ENCODE results near the gene MEGF10. TPM values are rescaled to one million over a fixed set of nuclear protein-coding genes. Genes with fewer than 3 reads are reported as not detected.

MEGF10 gene
- total and polyA plus RNA-seq, 2 of the 8 experiments (the other 6 are each of a cell fraction or from before 2014, with no cell fraction given) = 38.2 to 53.1 TPM

DNA sequence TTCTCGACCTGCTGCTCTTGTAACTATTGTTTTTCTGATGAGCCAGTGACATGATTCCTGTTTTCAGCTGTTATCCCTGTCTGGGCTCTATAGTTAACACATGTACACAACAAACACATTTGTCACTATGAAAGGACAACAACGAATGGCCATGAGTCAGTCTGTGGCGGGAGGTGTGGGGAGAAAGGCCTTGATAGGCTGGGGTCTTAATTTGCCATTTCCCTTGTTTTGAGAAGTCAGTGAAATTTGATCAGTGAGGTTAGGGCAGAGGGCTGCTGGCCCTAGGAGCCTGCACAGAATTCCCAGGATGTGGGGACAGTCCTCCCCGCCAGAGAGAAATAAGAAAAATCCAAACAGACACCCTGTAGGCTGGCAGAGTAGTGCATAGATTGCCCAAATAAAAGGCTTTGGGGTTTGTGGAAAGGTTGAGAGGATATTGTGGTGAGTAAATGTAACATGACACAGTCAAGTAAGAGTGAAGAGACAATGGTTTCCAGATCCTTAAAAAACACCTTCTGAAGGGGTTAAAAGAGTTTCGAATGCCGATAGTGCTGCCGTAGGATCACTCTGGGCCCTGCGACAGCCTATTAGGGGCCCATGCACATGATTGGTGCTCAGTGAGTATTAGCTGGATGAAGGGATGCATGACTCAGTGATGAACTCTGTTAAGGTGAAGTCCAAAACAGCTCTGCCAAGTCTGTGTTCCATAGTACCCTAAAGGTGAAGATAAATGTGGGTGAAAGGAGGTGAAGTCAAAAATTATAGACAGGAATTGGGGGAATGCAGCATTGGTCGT lies 115.9 kb downstream of the MEGF10 start:
- no peak overlapping the region for H2BK120ac ChIP-seq (replicated peaks; ENCODE audit: low read depth, low read length)
- H4K20me1 ChIP-seq (replicated peaks in 1 of 2; ENCODE audit: control insufficient read depth in 1 of 2, insufficient read depth in 2 of 2, low read length in 2 of 2) = no peaks in the 10 kb centered on the region
- no peak overlapping the region for H2BK15ac ChIP-seq (ENCODE audit: low read length)
- H3K14ac ChIP-seq (ENCODE audit: insufficient read length) = no peak overlapping the region
- no peak overlapping the region for H4K8ac ChIP-seq (ENCODE audit: extremely low read depth, insufficient read depth, low read length)
- H3K27ac ChIP-seq (ENCODE audit: low read depth, low read length) = no peak overlapping the region
- H3K36me3 ChIP-seq (ENCODE audit: control insufficient read depth in 2 of 4, insufficient read depth in 4 of 4, low read length in 3 of 4) = peaks cover 0 to 3% (median 1%) of the 10 kb centered on the region in 4 experiments; a peak in 2 of 8 replicates
- no peak overlapping the region for H3K56ac ChIP-seq (replicated peaks; ENCODE audit: insufficient read length, low read depth, low read length)
- H3K18ac ChIP-seq (ENCODE audit: extremely low read depth, low read length) = no peak overlapping the region
- H4K91ac ChIP-seq (replicated peaks; ENCODE audit: insufficient read length, low read length) = no peak overlapping the region
- H3K4ac ChIP-seq (replicated peaks; ENCODE audit: insufficient read length, low read depth, low read length) = no peak overlapping the region
- H3K4me2 ChIP-seq (ENCODE audit: insufficient read depth in 1 of 2, low read depth in 2 of 2, low read length in 2 of 2) = peak overlapping the region; percentile 4 to 58; a peak in 2 of 4 replicates
- TF ChIP-seq CHD2 (IDR thresholded peaks at IDR 0.05; ENCODE audit: low read length) = no peak
- TF ChIP-seq GTF2F1 (IDR thresholded peaks at IDR 0.05; ENCODE audit: borderline replicate concordance, low read depth, low read length) = no peak
- TF ChIP-seq HDAC2 (IDR thresholded peaks at IDR 0.05; ENCODE audit: borderline replicate concordance in 1 of 2, low read depth in 2 of 2, low read length in 2 of 2) = no peak
- no peak for TF ChIP-seq RFX5 (IDR thresholded peaks at IDR 0.05; ENCODE audit: borderline replicate concordance, low read depth, low read length)
- TF ChIP-seq POU5F1 (IDR thresholded peaks at IDR 0.05; ENCODE audit: low read depth, low read length) = no peak
- no peak for TF ChIP-seq TEAD4 (IDR thresholded peaks at IDR 0.05; ENCODE audit: low read depth, low read length)
- TF ChIP-seq CBX8 (IDR thresholded peaks at IDR 0.05; ENCODE audit: borderline replicate concordance, low read depth, low read length) = no peak
- no peak overlapping the region for H3K23ac ChIP-seq (ENCODE audit: insufficient read length)
- H2BK5ac ChIP-seq (ENCODE audit: low read depth, low read length) = no peak overlapping the region; the same call in 1 of the 2 replicates
- peak overlapping the region; percentile 18; the same call in 1 of the 2 replicates for H2AFZ ChIP-seq (ENCODE audit: low read length)
- H3K79me2 ChIP-seq (ENCODE audit: control insufficient read depth in 1 of 2, insufficient read depth in 2 of 2, low read length in 2 of 2) = no peaks in the 10 kb centered on the region
- DNase-seq (ENCODE audit: low read depth in 1 of 2, low spot score in 2 of 2) = no peak
- H2BK20ac ChIP-seq (ENCODE audit: low read length) = no peak overlapping the region
- POLR2A ChIA-PET (ENCODE audit: partially characterized antibody) = no interaction called here
- no peak overlapping the region for H2BK12ac ChIP-seq (ENCODE audit: low read depth, low read length)
- no peaks in the 10 kb centered on the region for H3K79me1 ChIP-seq (ENCODE audit: low read depth, low read length)
- WGBS, 2 experiments (ENCODE audit: extremely low coverage in 1 of 2, insufficient coverage in 1 of 2, insufficient read length in 1 of 2, insufficient replicate concordance in 2 of 2, low coverage in 1 of 2, low lambda C conversion rate in 2 of 2, missing lambda C conversion rate in 1 of 2) = 61% methylated on average over 9 of the region's 9 CpGs; no CpG with 5 or more reads in 1 of the 2 experiments
- H3K4me3 ChIP-seq (ENCODE audit: extremely low read depth in 1 of 4, insufficient read depth in 2 of 4, low read depth in 3 of 4, low read length in 4 of 4) = no peak overlapping the region
- CTCF ChIA-PET (ENCODE audit: partially characterized antibody) = interaction anchor here (1.0 to 2.6 kb wide), 3 partner anchors 11 to 42 kb away, joined by 3 to 11 read pairs (median 3); no protein-coding TSS in a partner anchor
- no peaks in the 10 kb centered on the region for H3K23me2 ChIP-seq (ENCODE audit: low read depth, low read length)
- peak; percentile 92 for FAIRE-seq
- no peak overlapping the region; a peak in 1 of 7 replicates for H3K9ac ChIP-seq (replicated peaks in 1 of 4; ENCODE audit: extremely low read depth in 1 of 4, low read depth in 3 of 4, low read length in 3 of 4)
- H4K5ac ChIP-seq (ENCODE audit: insufficient read length, low read depth, low read length) = no peak overlapping the region
- peaks cover 0 to 10% (median 8%) of the 10 kb centered on the region in 4 experiments; a peak in 6 of 7 replicates for H3K4me1 ChIP-seq (replicated peaks in 1 of 4; ENCODE audit: control insufficient read depth in 3 of 4, insufficient read depth in 4 of 4, low read length in 3 of 4)
- no peaks in the 10 kb centered on the region for H3K27me3 ChIP-seq (replicated peaks in 1 of 4; ENCODE audit: control insufficient read depth in 3 of 4, extremely low read depth in 1 of 4, insufficient read depth in 3 of 4, low read length in 3 of 4)
- no peaks in the 10 kb centered on the region for H3K9me3 ChIP-seq (ENCODE audit: insufficient read depth in 2 of 2, low read depth in 1 of 2, low read length in 1 of 2)
- H2AK5ac ChIP-seq (ENCODE audit: low read depth, low read length) = no peak overlapping the region

Measured in H1 (cell line).